Measurements from ENCODE around the gene HOXB2. TPM values are rescaled to one million over a fixed set of nuclear protein-coding genes. Genes with fewer than 3 reads are reported as not detected.

The HOXB2 gene
- polyA plus RNA-seq, 1 donor from 2014 or later = not detected

DNA sequence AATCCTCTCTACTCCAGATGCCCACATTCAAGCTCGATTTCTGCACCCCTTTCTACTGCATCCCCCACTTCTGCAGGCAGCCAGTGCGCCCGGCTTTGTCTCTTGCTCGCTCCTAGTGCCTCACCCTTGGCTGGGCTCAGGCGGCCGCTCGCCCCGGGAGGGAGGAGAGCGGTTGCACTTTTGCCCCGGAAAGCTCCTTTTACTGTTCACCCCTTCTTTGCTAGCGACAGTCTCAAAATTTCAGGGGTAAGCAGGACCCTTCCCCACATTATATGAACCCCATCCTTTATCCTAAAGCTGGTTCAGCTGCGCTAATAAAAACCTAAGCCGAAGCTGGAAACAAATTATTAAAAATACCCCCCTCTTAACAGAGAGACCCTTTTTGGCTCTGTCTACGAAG is 47.7 kb upstream of the HOXB2 start:
- no peaks in the 10 kb centered on the region for H3K36me3 ChIP-seq (ENCODE audit: insufficient read depth, low read length)
- no peaks in the 10 kb centered on the region for H3F3A ChIP-seq (ENCODE audit: insufficient read depth, low read length, poor library complexity, severe bottlenecking)
- H3K9me3 ChIP-seq (ENCODE audit: low read length) = no peaks in the 10 kb centered on the region
- H3K9ac ChIP-seq (ENCODE audit: low read length) = no peak overlapping the region
- no peak for TF ChIP-seq POLR2AphosphoS5 (IDR thresholded peaks at IDR 0.05)
- no peak for TF ChIP-seq RAD21 (conservative IDR thresholded peaks at IDR 0.05)
- TF ChIP-seq EP300 (conservative IDR thresholded peaks at IDR 0.05; ENCODE audit: poor library complexity, severe bottlenecking) = no peak
- TF ChIP-seq, protein P1, sequence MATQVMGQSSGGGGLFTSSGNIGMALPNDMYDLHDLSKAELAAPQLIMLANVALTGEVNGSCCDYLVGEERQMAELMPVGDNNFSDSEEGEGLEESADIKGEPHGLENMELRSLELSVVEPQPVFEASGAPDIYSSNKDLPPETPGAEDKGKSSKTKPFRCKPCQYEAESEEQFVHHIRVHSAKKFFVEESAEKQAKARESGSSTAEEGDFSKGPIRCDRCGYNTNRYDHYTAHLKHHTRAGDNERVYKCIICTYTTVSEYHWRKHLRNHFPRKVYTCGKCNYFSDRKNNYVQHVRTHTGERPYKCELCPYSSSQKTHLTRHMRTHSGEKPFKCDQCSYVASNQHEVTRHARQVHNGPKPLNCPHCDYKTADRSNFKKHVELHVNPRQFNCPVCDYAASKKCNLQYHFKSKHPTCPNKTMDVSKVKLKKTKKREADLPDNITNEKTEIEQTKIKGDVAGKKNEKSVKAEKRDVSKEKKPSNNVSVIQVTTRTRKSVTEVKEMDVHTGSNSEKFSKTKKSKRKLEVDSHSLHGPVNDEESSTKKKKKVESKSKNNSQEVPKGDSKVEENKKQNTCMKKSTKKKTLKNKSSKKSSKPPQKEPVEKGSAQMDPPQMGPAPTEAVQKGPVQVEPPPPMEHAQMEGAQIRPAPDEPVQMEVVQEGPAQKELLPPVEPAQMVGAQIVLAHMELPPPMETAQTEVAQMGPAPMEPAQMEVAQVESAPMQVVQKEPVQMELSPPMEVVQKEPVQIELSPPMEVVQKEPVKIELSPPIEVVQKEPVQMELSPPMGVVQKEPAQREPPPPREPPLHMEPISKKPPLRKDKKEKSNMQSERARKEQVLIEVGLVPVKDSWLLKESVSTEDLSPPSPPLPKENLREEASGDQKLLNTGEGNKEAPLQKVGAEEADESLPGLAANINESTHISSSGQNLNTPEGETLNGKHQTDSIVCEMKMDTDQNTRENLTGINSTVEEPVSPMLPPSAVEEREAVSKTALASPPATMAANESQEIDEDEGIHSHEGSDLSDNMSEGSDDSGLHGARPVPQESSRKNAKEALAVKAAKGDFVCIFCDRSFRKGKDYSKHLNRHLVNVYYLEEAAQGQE (IDR thresholded peaks at IDR 0.05; ENCODE audit: borderline replicate concordance) = no peak
- TF ChIP-seq MXI1 (conservative IDR thresholded peaks at IDR 0.05; ENCODE audit: poor library complexity, severe bottlenecking) = no peak
- no peak for TF ChIP-seq EZH2 (IDR thresholded peaks at IDR 0.05; ENCODE audit: borderline replicate concordance, insufficient read depth, low read length, poor library complexity, severe bottlenecking)
- no peak for TF ChIP-seq TAF1 (IDR thresholded peaks at IDR 0.05; ENCODE audit: low read depth)
- TF ChIP-seq SMC3 (conservative IDR thresholded peaks at IDR 0.05; ENCODE audit: poor library complexity) = no peak
- no peak for TF ChIP-seq CTCF (IDR thresholded peaks at IDR 0.05; ENCODE audit: poor library complexity, severe bottlenecking)
- no peaks in the 10 kb centered on the region for H4K20me1 ChIP-seq (ENCODE audit: insufficient read depth)
- no peak overlapping the region for H3K27ac ChIP-seq (ENCODE audit: low read length)
- H2AFZ ChIP-seq (ENCODE audit: low read depth, low read length) = no peak overlapping the region
- no peak overlapping the region for H3K4me3 ChIP-seq (ENCODE audit: low read length)
- no peaks in the 10 kb centered on the region for H3K9me2 ChIP-seq (ENCODE audit: insufficient read depth, low read length)
- H3K79me2 ChIP-seq (replicated peaks; ENCODE audit: insufficient read depth, low read length) = no peaks in the 10 kb centered on the region
- H3K4me2 ChIP-seq (ENCODE audit: low read length) = no peak overlapping the region
- H3K27me3 ChIP-seq (ENCODE audit: insufficient read depth, low read depth, low read length) = peaks cover 100% of the 10 kb centered on the region

- Histone ChIP-seq H3K79me2 (replicated peaks; ENCODE audit: insufficient read depth, low read length) (no peaks in the 10 kb centered on the region), H3F3A (ENCODE audit: insufficient read depth, low read length, poor library complexity, severe bottlenecking) (no peaks in the 10 kb centered on the region), H3K4me3 (ENCODE audit: low read length) (no peak overlapping the region), H3K36me3 (ENCODE audit: insufficient read depth, low read length) (no peaks in the 10 kb centered on the region), H3K9me3 (ENCODE audit: low read length) (no peaks in the 10 kb centered on the region), H3K9ac (ENCODE audit: low read length) (no peak overlapping the region), H4K20me1 (ENCODE audit: insufficient read depth) (no peaks in the 10 kb centered on the region), H3K4me2 (ENCODE audit: low read length) (no peak overlapping the region), H3K27ac (ENCODE audit: low read length) (no peak overlapping the region), H2AFZ (ENCODE audit: low read depth, low read length) (no peak overlapping the region), H3K9me2 (ENCODE audit: insufficient read depth, low read length) (no peaks in the 10 kb centered on the region), H3K27me3 (ENCODE audit: insufficient read depth, low read depth, low read length) (peaks cover 100% of the 10 kb centered on the region)
- no peak for TF ChIP-seq EZH2 (IDR thresholded peaks at IDR 0.05; ENCODE audit: borderline replicate concordance, insufficient read depth, low read length, poor library complexity, severe bottlenecking)
- TF ChIP-seq MXI1 (conservative IDR thresholded peaks at IDR 0.05; ENCODE audit: poor library complexity, severe bottlenecking) = no peak
- no peak for TF ChIP-seq POLR2AphosphoS5 (IDR thresholded peaks at IDR 0.05)
- TF ChIP-seq SMC3 (conservative IDR thresholded peaks at IDR 0.05; ENCODE audit: poor library complexity) = no peak
- no peak for TF ChIP-seq TAF1 (IDR thresholded peaks at IDR 0.05; ENCODE audit: low read depth)
These were observed 47.2 kb upstream of the HOXB2 start for GRCh38 chr17:48592057-48592514.
